HG03469 (cell line): ENCODE data around the gene ZNF652.
"Not testable (repeated sequence)": the region's sequence is repeated elsewhere in the genome, so short reads cannot be mapped to it uniquely, and the experiment has no call there.

Experiments
- ATAC-seq: cut with Tn5 transposase; IDR thresholded peaks from one replicate; pipeline ENCODE4 v1.9.1; 2021; ENCODE audit warnings: mild to moderate bottlenecking, moderate library complexity, moderate number of reproducible peaks; ENCODE audit not compliant: unreplicated experiment

The ZNF652 gene

GRCh38 chr17:49318435-49318965 lies 43.5 kb downstream of the ZNF652 start:
- ATAC-seq: no peak

- ATAC-seq: no peak
Measured at GRCh38 chr17:49316889-49317675, 45.0 kb downstream of the ZNF652 start.

GRCh38 chr17:49316258-49316570 lies 45.8 kb downstream of the ZNF652 start:
- no peak for ATAC-seq

- ATAC-seq: no peak
Measured at GRCh38 chr17:49315551-49316257, 46.3 kb downstream of the ZNF652 start.

- ATAC-seq: no peak
Measured at GRCh38 chr17:49312722-49313121, 49.3 kb downstream of the ZNF652 start.

- ATAC-seq: no peak
Measured at GRCh38 chr17:49299996-49300395, 62.1 kb downstream of the ZNF652 start.

- no peak for ATAC-seq
Measured at GRCh38 chr17:49298371-49298976, 63.6 kb downstream of the ZNF652 start.

- no peak for ATAC-seq
Measured at GRCh38 chr17:49297141-49297540, 64.9 kb downstream of the ZNF652 start.

GRCh38 chr17:49294122-49294521 lies 67.9 kb downstream of the ZNF652 start:
- no peak for ATAC-seq

GRCh38 chr17:49292901-49293300 lies 69.1 kb downstream of the ZNF652 start:
- no peak for ATAC-seq

- no peak for ATAC-seq
Measured at GRCh38 chr17:49291929-49292328, 70.1 kb downstream of the ZNF652 start.

GRCh38 chr17:49290690-49291359 lies 71.2 kb downstream of the ZNF652 start:
- no peak for ATAC-seq

GRCh38 chr17:49288388-49288787 lies 73.7 kb downstream of the ZNF652 start:
- no peak for ATAC-seq

- no peak for ATAC-seq
Measured at GRCh38 chr17:49287481-49287880, 74.6 kb downstream of the ZNF652 start.

- not testable (repeated sequence) for ATAC-seq
Measured at GRCh38 chr17:49286261-49286973, 75.6 kb downstream of the ZNF652 start.

GRCh38 chr17:49285716-49286115 lies 76.3 kb downstream of the ZNF652 start:
- no peak for ATAC-seq

- ATAC-seq: no peak
Measured at GRCh38 chr17:49280918-49281317, 81.1 kb downstream of the ZNF652 start.

- no peak for ATAC-seq
Measured at GRCh38 chr17:49280061-49280460, 82.0 kb downstream of the ZNF652 start.

- not testable (repeated sequence) for ATAC-seq
Measured at GRCh38 chr17:49279263-49280015, 82.6 kb downstream of the ZNF652 start.

- ATAC-seq: no peak
Measured at GRCh38 chr17:49278076-49278475, 84.0 kb downstream of the ZNF652 start.
